ENCODE data around the gene FKBP5. TPM values are rescaled to one million over a fixed set of nuclear protein-coding genes. Genes with fewer than 3 reads are reported as not detected.

The FKBP5 gene
- total RNA-seq, 1 experiment from 2014 or later: 12.4 TPM

GRCh38 chr6:35648203-35648602 lies 40.5 kb downstream of the FKBP5 start:
- no peaks in the 10 kb centered on the region for H3K36me3 ChIP-seq (ENCODE audit: low read depth, low read length)
- BruUV-seq (replicated peaks): no TSS peak
- intact Hi-C loops (cut with micrococcal nuclease): no loop called here
- ChIA-PET CTCF (no interaction called here), POLR2A (ENCODE audit: unreplicated experiment) (no interaction called here)
- TF ChIP-seq EZH2phosphoT487 (IDR thresholded peaks at IDR 0.05; ENCODE audit: borderline replicate concordance, low read length) (no peak), EZH2 (IDR thresholded peaks at IDR 0.05; ENCODE audit: low read length, unreplicated experiment) (no peak), CTCF (conservative IDR thresholded peaks at IDR 0.05; ENCODE audit: low read depth, low read length) (no peak)
- H3K9me2 ChIP-seq (replicated peaks; ENCODE audit: low read length): no peaks in the 10 kb centered on the region
- ATAC-seq (no peak), DNase-seq (no peak)
- no peaks in the 10 kb centered on the region for H3K79me2 ChIP-seq (ENCODE audit: low read length)
- H3K27ac ChIP-seq (ENCODE audit: low read length): no peak overlapping the region
- no peaks in the 10 kb centered on the region for H4K20me1 ChIP-seq (ENCODE audit: low read length)
- H3F3A ChIP-seq (ENCODE audit: low read length, unreplicated experiment): no peaks in the 10 kb centered on the region
- H3K4me2 ChIP-seq (ENCODE audit: low read length): no peak overlapping the region
- H2AFZ ChIP-seq (ENCODE audit: low read length): no peak overlapping the region
- H3K4me1 ChIP-seq (ENCODE audit: insufficient read depth, low read length): no peaks in the 10 kb centered on the region
- H3K4me3 ChIP-seq (ENCODE audit: low read length): no peak overlapping the region
- no peak overlapping the region for H3K9ac ChIP-seq (ENCODE audit: low read length)
- no peaks in the 10 kb centered on the region for H3K9me3 ChIP-seq (ENCODE audit: low read length)
- H3K27me3 ChIP-seq (ENCODE audit: low read length): no peaks in the 10 kb centered on the region

- no TSS peak for BruUV-seq (replicated peaks)
- POLR2A ChIA-PET (ENCODE audit: unreplicated experiment): no interaction called here
- no peaks in the 10 kb centered on the region for H4K20me1 ChIP-seq (ENCODE audit: low read length)
- ATAC-seq (no peak), DNase-seq (no peak)
- H3K36me3 ChIP-seq (ENCODE audit: low read depth, low read length): no peaks in the 10 kb centered on the region
- intact Hi-C loops (cut with micrococcal nuclease): no loop called here
- no peak overlapping the region for H3K4me2 ChIP-seq (ENCODE audit: low read length)
- no peaks in the 10 kb centered on the region for H3F3A ChIP-seq (ENCODE audit: low read length, unreplicated experiment)
- no peak overlapping the region for H3K9ac ChIP-seq (ENCODE audit: low read length)
- CTCF ChIA-PET: no interaction called here
- no peaks in the 10 kb centered on the region for H3K79me2 ChIP-seq (ENCODE audit: low read length)
- no peak overlapping the region for H3K4me3 ChIP-seq (ENCODE audit: low read length)
- no peak for TF ChIP-seq CTCF (conservative IDR thresholded peaks at IDR 0.05; ENCODE audit: low read depth, low read length)
- TF ChIP-seq EZH2phosphoT487 (IDR thresholded peaks at IDR 0.05; ENCODE audit: borderline replicate concordance, low read length): no peak
- no peak for TF ChIP-seq EZH2 (IDR thresholded peaks at IDR 0.05; ENCODE audit: low read length, unreplicated experiment)
- no peaks in the 10 kb centered on the region for H3K4me1 ChIP-seq (ENCODE audit: insufficient read depth, low read length)
- H2AFZ ChIP-seq (ENCODE audit: low read length): no peak overlapping the region
- no peaks in the 10 kb centered on the region for H3K9me2 ChIP-seq (replicated peaks; ENCODE audit: low read length)
- H3K27me3 ChIP-seq (ENCODE audit: low read length): no peaks in the 10 kb centered on the region
- H3K9me3 ChIP-seq (ENCODE audit: low read length): no peaks in the 10 kb centered on the region
- no peak overlapping the region for H3K27ac ChIP-seq (ENCODE audit: low read length)
Measured at GRCh38 chr6:35647400-35647799, 41.3 kb downstream of the FKBP5 start.

GRCh38 chr6:35643162-35643535 lies 45.6 kb downstream of the FKBP5 start:
- Histone ChIP-seq H3K4me3 (ENCODE audit: low read length) (no peak overlapping the region), H3K9me3 (ENCODE audit: low read length) (no peaks in the 10 kb centered on the region), H3F3A (ENCODE audit: low read length, unreplicated experiment) (peaks cover 6% of the 10 kb centered on the region), H3K27ac (ENCODE audit: low read length) (no peak overlapping the region), H3K79me2 (ENCODE audit: low read length) (no peaks in the 10 kb centered on the region), H3K4me1 (ENCODE audit: insufficient read depth, low read length) (peaks cover 4% of the 10 kb centered on the region; the same call in 1 of the 2 replicates), H2AFZ (ENCODE audit: low read length) (no peak overlapping the region), H3K36me3 (ENCODE audit: low read depth, low read length) (peaks cover 3% of the 10 kb centered on the region; the same call in 1 of the 2 replicates), H3K9me2 (replicated peaks; ENCODE audit: low read length) (no peaks in the 10 kb centered on the region), H3K27me3 (ENCODE audit: low read length) (no peaks in the 10 kb centered on the region), H3K4me2 (ENCODE audit: low read length) (no peak overlapping the region), H4K20me1 (ENCODE audit: low read length) (no peaks in the 10 kb centered on the region), H3K9ac (ENCODE audit: low read length) (no peak overlapping the region)
- DNase-seq (no peak), ATAC-seq (no peak)
- POLR2A ChIA-PET (ENCODE audit: unreplicated experiment): no interaction called here
- intact Hi-C loops (cut with micrococcal nuclease): no loop called here
- CTCF ChIA-PET: no interaction called here
- no TSS peak for BruUV-seq (replicated peaks)
- no peak for TF ChIP-seq EZH2phosphoT487 (IDR thresholded peaks at IDR 0.05; ENCODE audit: borderline replicate concordance, low read length)

Measured in PC-3 (cell line).